ENCODE data around the gene MTMR10. TPM values are rescaled to one million over a fixed set of nuclear protein-coding genes. Genes with fewer than 3 reads are reported as not detected.
A peak's percentile ranks its signal among the peaks of the same experiment; 100 is the strongest.

The MTMR10 gene
- total RNA-seq, 1 donor, result 13.2 TPM

DNA sequence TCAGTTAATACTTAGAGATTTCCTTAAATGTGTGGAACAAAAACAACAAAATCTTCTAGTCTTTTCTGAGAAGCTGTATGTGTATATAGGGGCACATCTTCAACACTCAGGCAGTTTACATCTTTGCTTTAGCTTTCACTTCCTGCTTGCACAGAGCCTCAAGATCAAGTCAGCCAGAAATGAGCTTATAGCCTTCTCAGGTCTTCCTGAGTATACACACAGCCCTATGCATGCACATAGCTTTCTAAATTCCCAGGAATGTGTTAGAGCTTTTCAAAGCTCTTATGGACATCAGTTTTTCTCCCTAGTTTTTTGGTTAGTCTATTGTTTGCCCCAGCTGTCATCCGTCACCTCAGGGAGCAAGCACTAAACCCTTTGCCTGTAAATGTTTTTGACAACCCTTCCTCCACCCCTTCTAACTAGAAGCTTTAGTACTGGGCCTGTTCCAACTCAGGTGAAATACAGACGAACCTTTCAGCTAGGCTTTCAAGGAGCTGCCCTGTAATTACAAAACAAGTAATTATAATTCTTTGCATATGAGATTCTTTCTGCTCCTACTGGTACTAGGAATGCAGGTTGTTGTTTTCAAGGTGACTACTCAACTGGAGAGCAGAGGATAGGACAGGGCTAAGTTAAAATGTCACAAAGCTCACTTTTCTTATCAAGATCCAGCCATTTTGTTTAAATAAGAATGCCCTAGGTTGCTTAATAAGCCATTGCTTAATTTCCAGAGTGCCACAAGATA lies 22.6 kb upstream of the MTMR10 start:
- DNase-seq (ENCODE audit: low read depth in 2 of 3, low spot score in 2 of 3), result no peak

GRCh38 chr15:31012455-31012854 lies 21.0 kb upstream of the MTMR10 start:
- no peak for DNase-seq (ENCODE audit: low read depth in 2 of 3, low spot score in 2 of 3)

- DNase-seq (ENCODE audit: low read depth in 2 of 3, low spot score in 2 of 3), result no peak
These were observed 18.6 kb upstream of the MTMR10 start for GRCh38 chr15:31010036-31010435.

GRCh38 chr15:31005660-31006059 lies 14.2 kb upstream of the MTMR10 start:
- DNase-seq (ENCODE audit: low read depth in 2 of 3, low spot score in 2 of 3), result no peak

DNA sequence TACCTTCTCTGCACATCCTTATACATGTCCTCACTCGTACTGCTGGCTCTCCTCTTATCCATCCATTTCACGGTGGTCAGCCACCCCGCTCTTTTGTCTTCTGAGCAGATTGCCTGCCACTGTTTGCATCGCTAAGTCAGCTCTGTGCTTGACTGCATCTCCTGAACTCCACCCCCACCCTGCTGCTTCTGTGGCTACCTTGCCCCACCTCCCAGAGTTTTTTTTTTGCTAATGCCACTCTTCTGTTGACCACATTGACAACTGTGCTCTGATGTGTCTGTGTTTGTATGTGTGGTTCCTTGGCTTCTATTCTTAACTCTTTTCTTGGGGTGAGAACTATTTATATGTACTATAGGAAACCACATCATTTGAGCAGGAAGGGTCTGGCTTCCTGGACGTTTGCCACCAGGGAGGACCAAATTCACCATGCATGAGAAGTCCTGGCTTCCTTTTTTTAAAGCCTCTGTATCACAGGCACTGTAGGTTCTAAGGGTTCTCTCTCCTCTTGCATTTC lies 12.8 kb upstream of the MTMR10 start:
- peak in 2 of 3 donors; percentile 80 to 96 for DNase-seq (ENCODE audit: low read depth in 2 of 3, low spot score in 2 of 3)

DNA sequence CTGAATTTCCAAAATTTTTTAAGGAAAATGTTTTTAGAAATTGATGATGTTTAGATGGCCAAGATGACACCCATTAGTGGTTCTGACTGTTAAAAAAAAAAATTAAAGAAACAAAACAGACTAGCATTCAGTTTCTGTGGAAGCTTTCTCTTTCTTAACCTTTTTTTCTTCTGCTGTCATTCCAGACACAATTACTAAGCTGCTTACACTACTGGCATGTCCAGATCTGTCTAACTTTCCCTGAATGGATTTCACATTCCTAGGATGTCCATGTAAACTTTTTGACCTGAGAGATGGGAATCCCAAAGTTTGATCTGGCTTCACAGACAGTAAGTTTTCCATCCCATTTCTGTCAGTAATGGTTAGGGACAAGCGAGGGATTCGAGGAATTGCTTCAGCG lies 10.3 kb upstream of the MTMR10 start:
- DNase-seq (ENCODE audit: low read depth in 2 of 3, low spot score in 2 of 3), result no peak

DNA sequence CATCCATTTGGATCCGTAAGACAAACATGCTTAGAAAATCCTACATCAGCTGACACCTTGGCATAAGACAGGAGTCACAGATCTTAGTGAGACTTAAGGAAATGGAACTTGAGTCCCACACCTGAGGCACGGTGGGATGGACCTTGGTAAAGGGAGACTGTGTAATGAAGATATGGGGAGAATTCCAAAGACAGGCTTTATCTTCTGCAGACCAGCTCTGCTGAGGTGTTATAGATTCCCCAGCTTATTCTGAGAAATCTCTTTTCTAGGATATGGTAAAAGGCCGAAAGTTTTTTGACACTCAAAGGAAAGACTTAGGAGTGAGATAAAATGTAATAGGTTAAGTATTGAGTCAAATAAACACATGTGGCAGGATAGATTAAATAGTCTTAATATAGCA lies 8.3 kb upstream of the MTMR10 start:
- no peak for DNase-seq (ENCODE audit: low read depth in 2 of 3, low spot score in 2 of 3)

GRCh38 chr15:30997270-30997669 lies 5.8 kb upstream of the MTMR10 start:
- no peak for DNase-seq (ENCODE audit: low read depth in 2 of 3, low spot score in 2 of 3)

- DNase-seq (ENCODE audit: low read depth in 2 of 3, low spot score in 2 of 3), result no peak
These were observed 929 bp upstream of the MTMR10 start for GRCh38 chr15:30992249-30992864.

DNA sequence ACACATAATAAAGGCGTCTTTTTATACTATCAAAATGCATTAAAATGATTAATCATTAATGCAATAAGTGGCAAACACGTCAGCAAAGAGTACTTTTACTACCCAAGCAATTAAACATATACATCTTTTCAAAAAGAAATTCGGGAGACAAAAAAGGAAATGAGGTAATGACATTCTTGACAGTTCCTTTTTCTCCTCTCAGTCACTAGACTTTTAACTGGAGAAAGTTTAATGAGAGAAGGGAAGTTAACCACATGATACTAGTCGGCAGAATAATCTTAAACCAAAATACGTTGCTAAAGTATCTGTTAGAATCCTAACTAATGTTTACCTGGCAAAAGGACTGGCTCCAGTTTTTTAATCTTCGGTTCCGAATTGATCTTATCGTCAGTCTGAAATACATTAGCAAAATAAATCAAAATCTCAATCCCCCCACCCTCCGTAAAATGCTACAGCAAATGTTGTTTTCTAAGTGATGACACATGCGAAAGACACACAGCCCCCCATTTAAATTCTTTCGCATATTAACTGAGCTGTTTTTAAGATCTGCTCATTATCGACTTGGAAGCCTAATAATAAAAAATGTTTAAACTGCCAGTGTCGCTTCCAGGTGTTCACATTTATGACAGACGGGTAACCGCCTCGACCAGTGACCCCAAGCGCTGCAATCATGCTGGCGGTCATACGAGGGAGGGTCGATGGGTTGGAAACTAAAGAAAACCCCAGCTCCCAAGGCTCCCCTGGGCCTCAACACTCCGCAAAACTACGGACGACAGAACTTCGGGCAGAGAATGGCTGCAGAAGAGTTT lies 778 bp downstream of the MTMR10 start:
- DNase-seq (ENCODE audit: low read depth in 2 of 3, low spot score in 2 of 3), result peak; percentile 13 to 52 (median 21)

- peak in 1 of 3 donors; percentile 45 for DNase-seq (ENCODE audit: low read depth in 2 of 3, low spot score in 2 of 3)
These were observed 1.4 kb downstream of the MTMR10 start for GRCh38 chr15:30990036-30990435.

DNA sequence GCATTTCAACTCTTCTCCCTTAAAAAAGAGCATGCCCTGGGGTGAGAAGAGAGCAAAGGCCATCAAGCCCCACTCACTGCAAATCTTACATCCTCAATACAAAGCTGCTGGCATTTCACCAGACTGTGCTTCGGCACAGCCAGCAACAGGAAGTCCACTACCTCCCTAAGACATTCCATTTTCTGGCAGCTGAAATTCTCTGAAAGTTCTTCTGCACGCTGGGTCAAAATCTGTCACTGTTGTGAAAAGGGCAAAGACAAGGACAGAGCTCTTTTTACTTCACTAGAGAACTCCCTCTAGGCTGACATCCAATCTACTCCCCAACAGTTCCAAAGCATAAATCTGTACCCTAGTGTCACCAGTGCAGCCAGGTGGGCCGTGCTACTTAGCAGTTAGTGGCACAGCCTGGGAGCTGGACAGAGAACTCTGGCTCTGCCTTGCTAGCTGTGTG lies 6.3 kb downstream of the MTMR10 start:
- DNase-seq (ENCODE audit: low read depth in 2 of 3, low spot score in 2 of 3), result no peak

- DNase-seq (ENCODE audit: low read depth in 2 of 3, low spot score in 2 of 3), result no peak
These were observed 6.9 kb downstream of the MTMR10 start for GRCh38 chr15:30984542-30984941.

GRCh38 chr15:30984118-30984517 lies 7.3 kb downstream of the MTMR10 start:
- DNase-seq (ENCODE audit: low read depth in 2 of 3, low spot score in 2 of 3), result no peak

DNA sequence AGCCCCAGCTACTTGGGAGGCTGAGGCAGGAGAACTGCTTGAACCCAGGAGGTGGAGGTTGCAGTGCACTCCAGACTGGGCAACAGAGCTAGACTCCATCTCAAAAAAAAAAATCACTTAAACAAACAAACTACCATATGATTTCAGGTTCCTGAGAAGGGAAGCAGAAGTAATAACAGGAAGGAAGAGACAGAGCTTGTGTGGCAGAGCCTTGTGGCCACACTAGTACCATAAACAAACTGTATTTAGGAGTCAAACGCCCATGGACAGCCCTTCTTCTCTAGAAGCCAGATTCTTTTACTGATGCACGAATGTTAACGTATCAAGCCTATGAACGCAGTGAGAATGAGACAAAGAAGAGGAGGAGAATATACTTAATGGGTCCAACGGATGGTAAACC lies 12.0 kb downstream of the MTMR10 start:
- peak in 1 of 3 donors; percentile 35 for DNase-seq (ENCODE audit: low read depth in 2 of 3, low spot score in 2 of 3)

DNA sequence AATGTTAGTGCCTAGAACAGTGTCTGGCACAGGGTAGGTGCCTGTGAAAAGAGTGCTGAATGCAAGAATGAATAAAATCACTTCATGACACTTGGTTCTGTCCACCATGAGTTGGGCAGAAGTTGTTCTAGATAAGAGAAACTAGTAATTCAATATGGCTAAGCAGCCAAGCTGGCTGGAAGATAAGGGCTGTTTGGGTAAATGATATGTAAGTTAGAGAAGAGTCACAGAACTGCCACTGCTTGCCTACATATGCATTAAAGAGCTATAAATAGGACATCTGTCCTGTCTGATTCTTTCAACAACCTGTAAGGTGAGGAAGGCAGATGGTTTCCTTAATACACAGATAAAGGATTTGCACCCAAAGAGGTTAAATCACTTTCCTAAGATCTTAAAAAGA lies 13.1 kb downstream of the MTMR10 start:
- DNase-seq (ENCODE audit: low read depth in 2 of 3, low spot score in 2 of 3), result peak in 1 of 3 donors; percentile 52

- no peak for DNase-seq (ENCODE audit: low read depth in 2 of 3, low spot score in 2 of 3)
These were observed 17.3 kb downstream of the MTMR10 start for GRCh38 chr15:30974112-30974511.

GRCh38 chr15:30973379-30973778 lies 18.0 kb downstream of the MTMR10 start:
- no peak for DNase-seq (ENCODE audit: low read depth in 2 of 3, low spot score in 2 of 3)

DNA sequence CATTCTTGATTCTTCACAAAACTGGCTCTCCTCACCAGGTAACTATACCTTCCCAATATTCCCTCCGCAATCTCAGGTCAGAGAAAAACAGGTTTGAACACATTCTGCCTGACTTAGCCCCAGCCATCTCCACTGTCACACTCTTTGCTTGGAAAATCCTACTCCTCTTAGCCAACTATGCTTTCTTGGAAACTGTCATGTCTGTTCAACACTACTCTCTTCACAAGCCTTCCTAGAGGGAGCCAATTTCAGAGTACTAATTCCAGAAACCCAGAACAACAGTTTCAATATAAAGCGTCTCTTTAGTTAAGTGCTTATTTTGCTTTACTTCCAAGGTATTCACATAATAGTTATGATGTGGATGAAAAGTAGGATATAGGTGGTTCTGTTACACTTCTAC lies 21.7 kb downstream of the MTMR10 start:
- DNase-seq (ENCODE audit: low read depth in 2 of 3, low spot score in 2 of 3), result no peak

DNA sequence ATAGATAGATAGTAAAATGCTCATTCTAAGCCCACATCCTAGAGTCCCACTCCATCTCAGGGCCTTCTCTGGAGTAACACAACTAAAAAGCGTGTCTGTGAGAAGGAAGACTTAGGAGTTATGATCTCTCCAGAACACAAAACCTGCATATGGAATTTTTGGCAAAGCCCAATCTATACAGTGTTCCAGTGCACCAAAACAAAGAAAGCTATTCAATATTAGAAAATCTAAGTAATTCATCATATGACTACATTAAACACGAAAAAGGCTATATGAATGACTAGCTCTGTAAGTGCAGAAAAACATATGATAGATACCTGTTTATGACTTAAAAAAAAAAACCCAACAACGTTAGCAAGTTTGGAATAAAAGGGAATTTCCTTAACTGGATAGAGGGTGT lies 27.7 kb downstream of the MTMR10 start:
- DNase-seq (ENCODE audit: low read depth in 2 of 3, low spot score in 2 of 3), result no peak

- DNase-seq (ENCODE audit: low read depth in 2 of 3, low spot score in 2 of 3), result no peak
These were observed 28.8 kb downstream of the MTMR10 start for GRCh38 chr15:30962659-30963058.

Measured in hematopoietic multipotent progenitor cell (in vitro differentiated cells).